RCC 7860 (cell line): ENCODE results near the gene SPATA24.
"Not testable (repeated sequence)": the region's sequence is repeated elsewhere in the genome, so short reads cannot be mapped to it uniquely, and the experiment has no call there.

Experiments
- DNase-seq: peaks from one replicate; pipeline ENCODE4 v3.0.0-alpha.2; 2015; ENCODE audit warnings: low spot score
- FAIRE-seq: peaks from 2 replicates; lab custom pipeline; 2012; peaks lifted over from hg19 to GRCh38; lab: Jason Lieb, UNC

SPATA24 gene

GRCh38 chr5:139417214-139417613 is 13.3 kb upstream of the SPATA24 start:
- FAIRE-seq (no peak), DNase-seq (no peak)

- FAIRE-seq (no peak), DNase-seq (no peak)
These were observed 12.8 kb upstream of the SPATA24 start for GRCh38 chr5:139416651-139417050.

- FAIRE-seq (no peak), DNase-seq (no peak)
These were observed 12.0 kb upstream of the SPATA24 start for GRCh38 chr5:139415869-139416268.

GRCh38 chr5:139415221-139415861 is 11.5 kb upstream of the SPATA24 start:
- DNase-seq (no peak), FAIRE-seq (no peak)

- FAIRE-seq: no peak
- no peak for DNase-seq
These were observed 10.8 kb upstream of the SPATA24 start for GRCh38 chr5:139414581-139415130.

- no peak for FAIRE-seq
These were observed 10.1 kb upstream of the SPATA24 start for GRCh38 chr5:139413963-139414362.

GRCh38 chr5:139413153-139413552 is 9.3 kb upstream of the SPATA24 start:
- DNase-seq: no peak
- FAIRE-seq: no peak

More at GRCh38 chr5:139413963-139414362, 10.1 kb upstream of the SPATA24 start:
- no peak for DNase-seq

GRCh38 chr5:139410993-139411828 is 7.3 kb upstream of the SPATA24 start:
- DNase-seq (no peak), FAIRE-seq (no peak)

GRCh38 chr5:139410121-139410992 is 6.5 kb upstream of the SPATA24 start:
- DNase-seq (no peak), FAIRE-seq (no peak)

GRCh38 chr5:139409116-139409515 is 5.2 kb upstream of the SPATA24 start:
- not testable (repeated sequence) for FAIRE-seq, DNase-seq

- DNase-seq (no peak), FAIRE-seq (no peak)
These were observed 4.3 kb upstream of the SPATA24 start for GRCh38 chr5:139408191-139408590.

GRCh38 chr5:139407517-139407916 is 3.6 kb upstream of the SPATA24 start:
- FAIRE-seq (no peak), DNase-seq (no peak)

GRCh38 chr5:139406963-139407362 is 3.1 kb upstream of the SPATA24 start:
- DNase-seq: no peak
- no peak for FAIRE-seq

GRCh38 chr5:139404484-139404840 is 573 bp upstream of the SPATA24 start:
- DNase-seq: no peak
- FAIRE-seq: no peak

- FAIRE-seq (no peak), DNase-seq (no peak)
These were observed 487 bp downstream of the SPATA24 start for GRCh38 chr5:139403418-139403786.

GRCh38 chr5:139402561-139403158 is 1.2 kb downstream of the SPATA24 start:
- FAIRE-seq: no peak
- DNase-seq: no peak

- DNase-seq (no peak), FAIRE-seq (no peak)
These were observed 2.3 kb downstream of the SPATA24 start for GRCh38 chr5:139401546-139401945.

GRCh38 chr5:139399501-139400121 is 4.3 kb downstream of the SPATA24 start:
- no peak for FAIRE-seq

GRCh38 chr5:139397921-139398320 is 6.0 kb downstream of the SPATA24 start:
- FAIRE-seq: no peak
- DNase-seq: no peak

More at GRCh38 chr5:139399501-139400121, 4.3 kb downstream of the SPATA24 start:
- no peak for DNase-seq

- no peak for FAIRE-seq
- no peak for DNase-seq
These were observed 7.2 kb downstream of the SPATA24 start for GRCh38 chr5:139396691-139397090.
